Fibroblast of lung (primary cell): Measurements from ENCODE around the gene ARHGEF16.

Experiments used
- EZH2 ChIP-seq: IDR thresholded peaks from 2 replicates; pipeline ENCODE4 v1.5.1; 2012; ENCODE audit warnings: low read length, control low read depth, mild to moderate bottlenecking; ENCODE audit errors: missing control alignments
- TF ChIP-seq, protein P1 (sequence below), 2 donors: IDR thresholded peaks in 1 of 2; conservative IDR thresholded peaks in 1 of 2; 1 replicate in 1 of 2; 2 replicates in 1 of 2; pipeline ENCODE4 v1.5.1; 2011 to 2012; ENCODE audit warnings: low read length in 2 of 2, control low read depth in 1 of 2, inconsistent platforms in 1 of 2, low read depth in 1 of 2, mild to moderate bottlenecking in 1 of 2

DNA sequence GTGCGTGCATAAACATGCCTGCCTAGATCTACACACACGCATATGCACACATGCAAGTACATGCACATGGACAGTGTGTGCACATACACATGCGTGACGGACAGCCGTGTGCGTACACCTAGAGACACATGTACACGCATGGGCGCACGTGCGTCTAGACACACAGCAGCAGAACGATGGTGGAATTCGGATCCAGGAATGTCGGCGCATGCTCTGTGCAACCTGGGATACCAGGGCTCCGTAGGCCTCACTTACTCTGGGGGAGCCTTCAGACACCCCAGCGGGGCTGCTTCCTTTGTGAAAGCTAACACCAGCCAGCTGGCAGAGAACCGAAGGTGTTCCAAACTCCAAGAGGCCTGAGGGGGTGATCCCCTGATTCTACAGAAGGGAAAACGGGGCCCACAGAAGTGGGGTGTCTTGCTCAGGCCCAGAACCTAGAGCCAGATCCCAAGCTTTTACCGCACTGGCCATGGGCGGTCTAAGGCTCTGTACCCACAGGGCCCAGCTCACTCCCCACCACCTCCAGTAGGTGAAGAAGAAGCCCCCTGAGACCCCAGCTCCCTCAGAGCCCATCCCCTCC is 27.4 kb upstream of the ARHGEF16 start:
- TF ChIP-seq, protein P1, sequence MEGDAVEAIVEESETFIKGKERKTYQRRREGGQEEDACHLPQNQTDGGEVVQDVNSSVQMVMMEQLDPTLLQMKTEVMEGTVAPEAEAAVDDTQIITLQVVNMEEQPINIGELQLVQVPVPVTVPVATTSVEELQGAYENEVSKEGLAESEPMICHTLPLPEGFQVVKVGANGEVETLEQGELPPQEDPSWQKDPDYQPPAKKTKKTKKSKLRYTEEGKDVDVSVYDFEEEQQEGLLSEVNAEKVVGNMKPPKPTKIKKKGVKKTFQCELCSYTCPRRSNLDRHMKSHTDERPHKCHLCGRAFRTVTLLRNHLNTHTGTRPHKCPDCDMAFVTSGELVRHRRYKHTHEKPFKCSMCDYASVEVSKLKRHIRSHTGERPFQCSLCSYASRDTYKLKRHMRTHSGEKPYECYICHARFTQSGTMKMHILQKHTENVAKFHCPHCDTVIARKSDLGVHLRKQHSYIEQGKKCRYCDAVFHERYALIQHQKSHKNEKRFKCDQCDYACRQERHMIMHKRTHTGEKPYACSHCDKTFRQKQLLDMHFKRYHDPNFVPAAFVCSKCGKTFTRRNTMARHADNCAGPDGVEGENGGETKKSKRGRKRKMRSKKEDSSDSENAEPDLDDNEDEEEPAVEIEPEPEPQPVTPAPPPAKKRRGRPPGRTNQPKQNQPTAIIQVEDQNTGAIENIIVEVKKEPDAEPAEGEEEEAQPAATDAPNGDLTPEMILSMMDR (conservative IDR thresholded peaks at IDR 0.05 in 1 of 2, IDR thresholded peaks at IDR 0.05 in 1 of 2; ENCODE audit: low read depth in 1 of 2, low read length in 2 of 2), result no peak
- TF ChIP-seq EZH2, result no peak
